PFSK-1 (cell line): ENCODE measurements around the gene TBX4. TPM values are rescaled to one million over a fixed set of nuclear protein-coding genes. Genes with fewer than 3 reads are reported as not detected.

ENCODE experiments used
- FOXP2 ChIP-seq: optimal IDR thresholded peaks from 2 replicates; pipeline ENCODE3; 2011; ENCODE audit warnings: borderline replicate concordance, control low read depth, inconsistent platforms; ENCODE audit not compliant: insufficient read depth; ENCODE audit errors: extremely low read length, extremely low read depth
- POLR2AphosphoS5 ChIP-seq: IDR thresholded peaks from 2 replicates; pipeline ENCODE4 v1.6.1; 2012; ENCODE audit warnings: low read depth, mild to moderate bottlenecking, control low read depth, low read length, moderate library complexity
- REST ChIP-seq, 2 experiments: IDR thresholded peaks; 2 replicates each; pipeline versions ENCODE4 v1.6.1 to v1.8.0; 2011 to 2012; ENCODE audit warnings: low read depth in 2 of 2, low read length in 2 of 2, control low read depth in 1 of 2, inconsistent platforms in 1 of 2, mild to moderate bottlenecking in 1 of 2, moderate library complexity in 1 of 2; ENCODE audit not compliant: insufficient read depth in 1 of 2
- SIN3A ChIP-seq: IDR thresholded peaks from 2 replicates; pipeline ENCODE4 v1.6.1; 2012; ENCODE audit warnings: mild to moderate bottlenecking, low read length, moderate library complexity, borderline replicate concordance; ENCODE audit not compliant: insufficient read depth
- TAF1 ChIP-seq: IDR thresholded peaks from 2 replicates; pipeline ENCODE4 v1.6.1; 2012; ENCODE audit warnings: low read length, control low read depth, borderline replicate concordance; ENCODE audit not compliant: insufficient read depth
- polyA plus RNA-seq: library from polyadenylated mRNA; unstranded; fragments of >200 nt; gene quantifications from one replicate; pipeline ENCODE4 v1.2.1, GENCODE V29; 2012; ENCODE audit warnings: low read depth, missing spikeins; ENCODE audit not compliant: insufficient read length

TBX4 gene
- polyA plus RNA-seq = not detected

- no peak for TF ChIP-seq TAF1
- no peak for TF ChIP-seq REST (IDR thresholded peaks at IDR 0.05; ENCODE audit: insufficient read depth in 1 of 2, low read depth in 2 of 2, low read length in 2 of 2)
- no peak for TF ChIP-seq POLR2AphosphoS5
- TF ChIP-seq FOXP2 = no peak
- no peak for TF ChIP-seq SIN3A
These were observed at the start of gene TBX4 for GRCh38 chr17:61452301-61453290. Gene TBX4 (plus strand): TSS chr17:61452422. CDS start chr17:61456491, 4,069 bp downstream.

GRCh38 chr17:61402978-61403800 is 49.0 kb upstream of the TBX4 start:
- TF ChIP-seq REST (IDR thresholded peaks at IDR 0.05; ENCODE audit: insufficient read depth in 1 of 2, low read depth in 2 of 2, low read length in 2 of 2) = no peak
- no peak for TF ChIP-seq SIN3A
- no peak for TF ChIP-seq FOXP2
- TF ChIP-seq POLR2AphosphoS5 = no peak
- TF ChIP-seq TAF1 = no peak

GRCh38 chr17:61403801-61404662 is 48.2 kb upstream of the TBX4 start:
- TF ChIP-seq POLR2AphosphoS5 (no peak), SIN3A (no peak), FOXP2 (no peak), REST (IDR thresholded peaks at IDR 0.05; ENCODE audit: insufficient read depth in 1 of 2, low read depth in 2 of 2, low read length in 2 of 2) (no peak), TAF1 (no peak)

- no peak for TF ChIP-seq FOXP2
- no peak for TF ChIP-seq POLR2AphosphoS5
- TF ChIP-seq TAF1 = no peak
- no peak for TF ChIP-seq SIN3A
- no peak for TF ChIP-seq REST (IDR thresholded peaks at IDR 0.05; ENCODE audit: insufficient read depth in 1 of 2, low read depth in 2 of 2, low read length in 2 of 2)
These were observed 47.6 kb upstream of the TBX4 start for GRCh38 chr17:61404663-61404912.
